NCI-H2107 treated with DMSO at 0.1 percent for 48 hours (cell line): ENCODE data around the gene PLA2G4F.
A peak's percentile ranks its signal among the peaks of the same experiment; 100 is the strongest.

Source experiments
- DNase-seq: peaks from one replicate; lab custom pipeline; 2025; ENCODE audit not compliant: unreplicated experiment; lab: John Stamatoyannopoulos, UW

Gene PLA2G4F

DNA sequence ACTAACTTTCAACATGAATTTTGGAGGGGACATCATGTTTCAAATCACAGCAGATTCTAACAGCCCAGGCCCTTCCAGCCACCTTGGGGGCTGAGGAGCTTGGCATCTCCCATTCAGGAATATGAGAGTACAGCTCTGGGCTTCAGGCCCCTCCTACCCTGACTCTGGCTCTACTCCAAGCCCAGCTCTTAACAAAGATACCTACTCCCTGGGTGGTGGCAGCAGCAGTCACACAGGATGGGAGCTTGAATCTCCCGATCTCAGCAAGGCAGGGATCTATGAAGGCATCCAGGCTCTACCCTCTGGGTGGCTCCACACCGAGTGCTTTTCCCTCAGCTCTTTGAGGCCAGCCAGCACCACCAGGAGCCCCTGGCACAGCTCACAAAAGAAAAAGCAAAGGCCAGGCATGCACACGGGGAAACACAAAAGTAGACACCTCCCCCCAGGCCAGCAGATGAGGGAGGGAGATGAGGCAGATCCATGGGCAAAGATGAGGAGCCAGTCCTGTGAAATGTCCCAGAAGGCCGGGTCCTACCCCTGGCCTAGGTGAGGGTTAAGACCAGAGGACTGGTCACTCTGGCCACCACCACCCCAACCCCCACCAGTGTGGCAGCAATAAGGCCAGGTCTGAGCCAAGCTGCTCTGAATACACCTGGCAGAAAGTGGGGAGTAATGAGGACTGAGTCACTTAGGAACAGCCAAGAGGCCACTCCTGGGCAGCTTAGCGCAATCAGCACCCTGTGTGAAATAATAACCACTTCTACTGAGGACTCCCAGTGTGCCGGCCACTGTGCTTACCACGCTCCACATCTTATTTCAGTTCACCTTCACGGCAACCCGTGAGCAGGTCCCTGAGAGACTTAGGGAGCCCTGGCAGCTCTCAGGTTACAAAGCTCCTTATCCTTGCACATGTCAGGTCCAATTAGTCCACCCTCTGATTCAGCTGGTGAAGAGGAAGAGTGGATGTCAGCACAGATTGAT, 24.3 kb downstream of the PLA2G4F start:
- peak; percentile 70 for DNase-seq

DNA sequence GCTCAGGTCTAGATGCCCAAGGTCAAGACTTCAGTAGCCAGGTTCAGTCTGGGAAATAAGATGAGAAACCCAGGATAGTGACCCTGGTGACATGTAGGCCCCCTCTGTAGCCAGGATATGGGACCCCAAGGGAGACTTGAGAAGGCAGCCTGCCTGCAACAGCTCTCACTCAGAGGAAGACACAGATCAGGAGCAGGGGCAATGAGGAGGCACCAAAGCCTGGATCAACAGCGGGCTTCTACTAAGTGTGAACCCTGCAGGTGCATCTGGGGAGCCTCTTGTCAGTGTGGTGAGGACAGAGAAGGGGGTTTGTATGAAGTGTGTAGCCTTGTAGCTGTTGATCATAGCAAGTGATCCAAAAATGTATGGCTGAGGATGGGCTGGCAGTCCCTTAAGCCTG, 25.4 kb downstream of the PLA2G4F start:
- DNase-seq: no peak

DNA sequence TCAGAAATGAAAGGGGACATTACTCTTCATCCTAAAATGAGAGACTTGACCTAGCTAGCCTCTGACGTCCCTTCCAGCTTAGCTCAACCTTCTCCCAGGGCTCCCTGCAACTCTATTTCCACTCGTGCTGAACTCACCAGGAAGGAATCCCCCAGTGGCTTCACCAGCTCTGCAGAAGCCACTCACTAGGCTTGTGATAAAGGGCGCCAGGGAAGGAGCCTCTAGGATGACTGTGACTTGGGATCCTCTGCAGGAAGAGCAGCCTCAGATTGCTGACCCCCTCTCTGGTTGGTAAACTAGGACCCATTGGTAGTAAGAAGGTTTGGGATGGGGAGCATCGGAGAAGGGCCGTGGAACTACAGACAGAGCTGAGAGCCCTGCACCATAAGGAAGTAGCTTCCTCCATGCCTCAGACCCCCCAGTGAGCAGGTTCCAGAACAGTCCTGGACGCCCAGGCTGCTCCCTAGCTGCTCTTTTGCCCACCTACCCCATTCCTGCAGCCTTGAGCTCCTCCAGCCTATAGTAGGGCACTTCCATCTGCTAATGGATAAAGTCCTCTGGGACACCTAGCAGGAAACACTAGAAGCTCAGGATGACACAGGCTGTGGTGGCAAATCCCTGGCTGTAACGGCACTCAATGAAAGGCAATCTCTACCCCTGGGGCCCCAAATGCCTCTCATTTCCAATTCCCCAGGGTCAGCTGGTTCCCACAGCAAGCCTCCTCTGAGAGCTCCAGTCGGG, 26.0 kb downstream of the PLA2G4F start:
- DNase-seq: peak; percentile 81

DNA sequence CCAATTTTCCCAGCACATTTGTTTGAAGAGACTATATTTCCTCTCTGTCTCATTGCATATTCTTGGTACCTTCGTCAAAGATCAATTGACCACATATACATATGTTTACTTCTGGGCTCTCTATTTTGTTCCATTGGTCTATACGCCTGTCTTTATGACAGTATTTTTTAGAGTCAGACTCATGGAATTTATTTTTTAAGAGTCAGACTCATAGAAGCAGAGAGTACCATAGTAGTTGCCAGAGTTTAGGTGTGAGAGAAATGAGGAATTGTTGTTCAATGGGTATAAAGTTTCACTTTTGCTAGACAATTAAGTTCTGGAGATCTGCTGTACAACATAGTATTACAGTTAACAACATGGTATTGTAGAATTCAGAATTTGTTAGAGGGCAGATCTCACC, 27.1 kb downstream of the PLA2G4F start:
- no peak for DNase-seq

DNA sequence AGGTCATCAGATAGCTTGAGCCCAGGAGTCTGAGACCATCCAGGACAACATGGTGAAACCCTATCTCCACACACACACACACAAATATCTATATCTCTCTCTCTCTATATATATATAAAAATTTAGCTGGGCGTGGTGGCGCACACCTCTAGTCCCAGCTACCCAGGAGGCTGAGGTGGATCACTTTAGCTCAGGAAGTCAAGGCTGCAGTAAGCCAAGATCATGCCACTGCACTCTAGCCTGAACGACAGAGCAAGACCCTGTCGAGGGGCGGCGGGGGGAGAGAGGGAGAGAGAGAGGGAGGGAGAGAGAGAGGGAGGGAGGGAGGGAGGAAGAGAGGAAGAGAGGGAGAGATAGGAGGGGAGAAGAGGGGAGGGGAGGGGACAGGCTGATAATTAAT, 28.0 kb downstream of the PLA2G4F start:
- DNase-seq: no peak

DNA sequence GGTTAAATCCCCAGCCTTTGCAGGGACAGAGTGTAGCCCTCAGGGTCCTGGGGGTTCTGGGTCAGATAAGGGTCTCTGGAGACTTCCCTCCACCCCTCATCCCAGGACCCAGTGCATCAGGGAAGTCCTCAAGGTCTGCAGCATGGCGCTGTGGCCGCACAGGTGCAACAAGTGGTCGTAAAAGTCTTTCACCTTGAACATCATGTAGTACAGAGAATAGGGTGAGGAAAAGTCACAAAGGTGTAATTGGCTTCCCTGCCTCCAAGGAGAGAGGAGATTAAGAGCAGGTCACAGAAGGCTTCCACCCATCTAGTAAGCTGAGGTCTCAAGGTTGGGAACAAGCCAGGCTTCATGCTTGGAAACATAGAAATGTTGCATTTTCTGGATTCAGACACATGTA, 32.9 kb downstream of the PLA2G4F start:
- DNase-seq: no peak

DNA sequence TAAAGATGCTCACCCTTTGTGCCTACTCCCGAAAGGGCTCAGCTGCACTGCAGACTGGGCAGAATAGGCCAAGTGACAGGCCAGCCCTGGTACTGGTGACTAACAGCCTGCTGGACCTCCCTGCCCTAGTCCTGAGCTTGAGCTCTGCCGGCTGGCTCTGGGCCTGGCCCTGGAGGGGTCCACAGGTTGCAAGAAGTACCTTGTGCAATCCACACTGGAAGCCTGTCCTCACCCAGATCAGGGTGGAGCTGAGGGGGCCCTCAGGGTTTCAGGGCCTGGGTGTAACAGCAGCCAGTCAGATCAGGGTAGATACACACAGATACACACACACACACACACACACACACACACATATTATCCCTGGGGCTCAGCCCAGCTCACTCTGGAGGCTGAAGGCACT, 34.8 kb downstream of the PLA2G4F start:
- DNase-seq: no peak

DNA sequence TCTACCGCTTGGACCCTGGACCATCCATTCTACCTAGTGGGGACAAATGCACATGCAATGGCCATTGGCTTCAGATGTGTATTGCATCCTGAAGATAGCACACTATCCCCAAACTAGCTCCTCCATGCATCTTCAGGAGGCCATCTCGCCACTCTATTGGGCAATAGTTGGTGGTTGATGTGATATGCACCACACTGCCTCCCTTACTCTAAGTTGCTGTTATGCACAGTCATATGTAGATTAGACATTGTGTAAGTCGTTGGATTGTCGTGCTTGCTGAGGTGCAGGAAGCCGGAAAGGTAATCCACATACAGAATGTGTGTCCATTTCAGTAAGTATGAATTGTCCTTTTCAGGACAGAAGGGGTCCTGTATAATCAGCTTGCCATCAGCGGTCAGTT, 35.4 kb downstream of the PLA2G4F start:
- DNase-seq: no peak

DNA sequence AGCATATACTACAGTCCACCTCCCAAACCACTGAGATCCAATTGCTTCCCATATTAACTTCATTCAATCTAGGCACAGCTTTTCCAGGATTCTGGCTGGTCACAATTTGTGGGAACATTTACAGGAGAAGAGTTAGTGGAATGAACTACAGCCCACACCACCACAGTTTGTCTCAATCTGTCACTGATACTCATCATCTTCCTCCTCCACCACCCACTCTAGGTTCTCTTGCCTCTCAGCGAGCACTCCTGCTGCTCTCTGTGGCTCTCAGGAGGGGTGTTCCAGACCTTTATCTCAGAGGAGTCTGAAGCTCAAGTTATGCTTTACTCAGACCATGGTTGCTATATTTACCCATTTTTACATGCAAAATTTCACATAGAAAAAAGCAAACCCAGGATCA, 36.2 kb downstream of the PLA2G4F start:
- DNase-seq: no peak

DNA sequence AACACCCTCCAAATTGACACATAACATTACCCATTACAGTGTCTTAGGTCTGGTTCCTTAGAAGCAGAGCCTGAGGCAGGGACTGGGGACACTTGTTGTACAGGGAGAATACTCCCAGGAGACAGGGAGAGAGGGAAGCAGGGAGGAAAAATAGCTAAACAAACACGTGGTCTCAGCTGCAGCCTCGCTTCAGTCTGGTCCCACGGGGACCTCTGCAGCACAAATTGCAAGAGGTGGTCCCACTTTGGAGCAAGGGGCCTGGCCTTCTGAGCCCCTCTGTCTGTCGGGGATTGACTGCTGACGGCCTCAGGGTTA, 37.0 kb downstream of the PLA2G4F start:
- DNase-seq: peak; percentile 21

DNA sequence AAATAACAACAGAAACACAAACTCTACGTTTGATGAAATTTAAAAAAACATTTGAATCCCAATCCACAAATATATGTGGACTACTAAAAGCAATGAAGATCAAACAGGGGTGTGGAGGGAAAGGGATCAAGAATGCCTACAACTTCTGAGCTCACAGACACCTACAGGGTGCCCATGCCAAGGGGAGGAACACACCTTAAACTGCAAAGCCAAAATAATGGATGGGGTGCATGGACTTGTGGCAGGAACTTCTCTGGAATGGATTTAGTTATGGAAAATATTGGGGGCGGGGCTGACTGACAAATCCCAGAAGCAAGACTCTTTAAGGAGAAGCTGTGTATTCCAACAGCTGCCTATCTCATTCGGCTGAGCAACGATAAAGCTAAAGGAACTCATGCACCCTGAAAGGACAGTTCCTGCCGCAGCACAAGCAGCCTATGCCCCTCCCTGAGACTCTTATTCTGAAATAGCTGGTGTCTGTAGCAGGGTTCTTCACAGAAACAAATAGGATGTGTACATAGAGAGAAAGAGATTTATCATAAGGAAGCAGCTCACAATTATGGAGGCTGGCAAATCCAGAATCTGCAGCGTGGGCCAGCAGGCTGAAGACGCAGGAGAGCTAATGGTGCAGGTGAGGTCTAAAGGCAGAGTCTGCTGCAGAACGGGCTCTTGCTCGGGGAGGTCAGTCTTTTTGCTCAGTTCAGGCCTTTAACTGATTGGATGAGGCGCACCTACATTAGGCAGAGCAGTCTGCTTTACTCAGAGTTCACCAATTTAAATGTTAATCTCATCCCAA, 37.6 kb downstream of the PLA2G4F start:
- DNase-seq: peak; percentile 21

DNA sequence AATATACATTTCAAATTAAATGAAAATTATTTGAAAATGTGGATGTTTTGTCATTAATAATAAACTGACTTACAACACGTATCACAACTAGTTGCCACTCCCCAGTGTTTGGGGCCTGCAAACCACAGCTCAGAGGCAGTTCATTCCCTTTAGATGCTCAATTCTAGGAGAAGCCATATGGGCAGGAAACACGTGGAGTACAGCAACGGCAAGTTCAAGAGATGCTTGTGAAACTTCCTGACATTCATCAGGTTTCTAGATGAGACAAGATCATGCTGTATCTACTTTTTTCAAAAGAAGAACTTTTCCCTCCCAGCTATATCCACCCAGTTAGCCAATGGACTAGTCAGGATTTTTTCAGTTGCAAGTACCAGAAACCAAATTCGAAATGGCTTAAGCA, 44.5 kb downstream of the PLA2G4F start:
- DNase-seq: no peak

DNA sequence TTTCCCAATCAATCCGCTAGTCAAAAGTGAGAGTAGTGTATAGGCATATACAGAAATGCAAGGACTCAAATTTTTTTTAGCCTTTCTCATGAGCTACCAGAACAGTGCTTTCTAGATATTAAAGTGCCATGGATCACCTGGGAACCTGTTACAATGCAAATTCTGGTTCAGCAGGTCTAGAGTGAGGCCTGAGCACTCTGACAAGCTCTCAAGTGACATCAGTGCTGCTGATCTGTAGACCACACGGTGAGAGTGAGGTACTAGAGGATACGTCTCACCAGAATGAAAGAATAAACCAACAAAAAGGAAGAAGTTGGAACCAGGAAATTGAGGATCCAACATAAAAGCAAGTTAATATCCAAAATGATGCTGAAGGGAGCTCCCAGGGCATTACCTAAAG, 46.1 kb downstream of the PLA2G4F start:
- DNase-seq: peak; percentile 3

DNA sequence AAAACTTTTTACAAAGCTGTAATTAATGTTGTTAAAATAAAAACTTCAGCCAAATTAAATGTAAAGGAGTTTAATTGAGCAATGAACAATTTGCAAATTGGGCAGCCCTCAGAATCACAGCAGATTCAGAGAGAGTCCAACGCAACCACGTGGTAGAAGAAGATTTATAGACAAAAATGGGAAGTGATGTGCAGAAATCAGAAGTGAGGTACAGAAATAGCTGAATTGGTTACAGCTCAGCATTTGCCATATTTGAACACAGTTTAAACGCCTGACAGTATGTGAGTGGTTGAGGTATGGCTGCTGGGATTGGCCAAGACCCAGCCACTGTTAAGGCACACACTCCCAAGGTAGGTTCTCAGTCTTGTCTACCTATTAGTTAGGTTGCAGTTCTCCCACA, 47.6 kb downstream of the PLA2G4F start:
- DNase-seq: no peak

DNA sequence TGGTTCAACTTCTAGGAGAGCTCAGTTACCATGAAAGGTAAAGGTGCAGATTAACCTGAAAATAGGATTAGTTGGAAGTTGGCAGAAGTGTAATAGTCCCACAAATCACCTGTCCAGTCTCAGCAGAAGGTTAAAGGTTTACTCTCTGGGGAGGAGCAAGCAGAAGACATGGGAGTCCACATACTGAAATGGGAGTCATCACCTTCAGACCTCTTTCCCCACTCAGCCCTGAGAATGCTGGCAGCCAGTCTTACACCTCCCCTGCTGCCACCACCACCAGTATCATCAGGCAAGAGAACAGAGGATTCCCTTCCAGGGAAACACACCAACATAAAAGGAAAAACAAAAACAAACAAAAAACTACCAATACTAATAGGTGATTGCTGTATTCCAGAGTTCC, 48.2 kb downstream of the PLA2G4F start:
- DNase-seq: no peak

DNA sequence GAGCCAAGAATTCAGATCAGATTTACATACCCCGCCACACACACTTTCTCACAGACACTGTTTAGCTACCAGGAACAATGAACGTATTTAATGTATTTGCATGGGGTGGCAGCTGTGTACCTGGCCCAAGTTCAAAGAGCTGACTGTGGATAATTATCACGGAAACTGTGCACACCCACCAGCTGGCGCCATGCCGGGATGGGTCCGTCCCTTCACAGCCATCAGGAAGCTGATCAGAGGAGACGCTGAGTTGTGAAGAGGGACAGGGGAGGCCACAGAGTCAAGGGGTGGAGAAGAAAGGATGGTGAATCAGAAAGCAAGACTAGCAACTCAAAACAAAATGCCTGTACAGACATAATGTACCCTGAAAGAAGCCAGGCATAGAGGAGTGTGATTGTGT, 49.0 kb downstream of the PLA2G4F start:
- DNase-seq: peak; percentile 44

DNA sequence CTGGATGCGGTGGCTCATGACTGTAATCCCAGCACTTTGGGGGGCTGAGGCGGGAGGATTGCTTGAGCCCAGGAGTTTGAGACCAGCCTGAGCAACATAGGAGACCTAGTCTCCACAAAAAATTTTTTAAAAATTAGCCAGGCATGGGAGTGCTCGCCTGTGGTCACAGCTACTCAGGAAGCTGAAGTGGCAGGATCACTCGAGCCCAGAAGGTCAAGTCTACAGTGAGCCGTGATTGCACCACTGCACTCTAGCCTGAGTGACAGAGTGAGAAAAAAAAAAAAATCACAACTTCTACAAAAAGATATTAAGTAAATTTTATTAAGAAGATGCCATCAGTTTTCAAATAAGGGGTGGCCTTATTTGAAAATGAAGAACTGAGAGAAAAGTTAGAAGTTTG, 50.1 kb downstream of the PLA2G4F start:
- DNase-seq: no peak

DNA sequence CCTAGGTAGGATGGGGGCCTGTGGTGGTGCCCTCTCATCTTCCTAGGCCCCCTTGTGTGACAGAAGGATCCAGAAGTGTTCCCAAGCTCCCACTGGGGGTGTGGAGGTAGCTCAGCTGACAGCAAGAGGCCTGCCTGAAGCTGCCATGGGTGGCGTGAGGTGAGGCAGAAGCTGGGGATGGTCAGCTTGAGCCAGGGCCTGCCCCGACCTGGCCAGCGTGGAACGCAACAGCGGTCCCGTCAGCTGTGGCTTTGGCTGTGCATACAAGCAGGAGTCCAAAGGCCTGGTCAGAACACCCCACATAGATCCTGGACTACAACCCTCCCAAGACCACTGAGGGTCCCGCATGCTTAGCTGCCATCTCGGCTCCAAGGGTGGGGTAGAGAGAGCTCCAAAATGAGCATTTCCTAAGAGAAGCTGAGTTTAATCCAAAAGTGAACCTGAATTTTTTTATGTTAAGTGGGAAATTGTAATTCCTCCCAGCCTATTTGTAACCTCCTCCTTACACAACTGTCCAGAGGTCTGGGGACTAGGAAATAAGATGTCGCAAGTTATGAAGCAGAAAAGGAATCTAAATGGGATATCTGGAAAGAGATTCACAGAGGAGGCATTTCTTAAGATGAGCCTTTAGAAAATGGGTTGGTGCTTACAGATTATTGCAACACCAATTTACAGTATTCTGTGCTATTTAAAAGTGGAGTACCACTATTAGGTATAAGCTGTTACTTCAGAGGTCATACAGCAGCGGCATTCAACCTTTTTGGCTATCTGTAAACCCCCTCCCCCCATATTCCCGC, 52.1 kb downstream of the PLA2G4F start:
- no peak for DNase-seq

DNA sequence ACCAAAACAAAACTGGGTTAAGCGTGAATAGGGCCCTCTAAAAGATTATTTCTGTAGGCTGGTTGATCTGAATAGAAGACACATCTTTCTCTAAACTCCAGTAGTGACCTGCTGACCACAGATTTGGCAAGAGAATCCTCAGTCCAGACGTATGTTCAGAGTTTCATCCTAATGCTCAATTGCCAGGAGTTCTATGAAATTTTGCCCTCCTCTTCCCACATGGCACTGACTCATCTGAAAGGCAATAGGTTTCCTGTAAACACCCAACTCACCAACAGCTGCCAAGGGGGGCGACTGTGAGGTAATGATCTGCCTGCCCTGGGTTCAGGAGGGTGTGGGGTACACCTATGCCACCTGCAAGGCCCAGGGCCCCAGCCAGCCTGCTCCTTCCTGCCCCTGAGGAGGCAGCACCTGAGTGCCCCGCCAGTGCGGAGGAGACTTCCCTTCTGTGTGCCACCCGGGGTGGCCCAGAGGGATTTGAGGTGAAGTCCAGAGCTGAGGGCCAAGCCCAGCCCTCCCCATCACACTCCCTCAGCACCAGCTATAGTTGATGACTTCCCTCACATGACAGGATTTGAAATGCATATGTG, 53.7 kb downstream of the PLA2G4F start:
- DNase-seq: no peak

DNA sequence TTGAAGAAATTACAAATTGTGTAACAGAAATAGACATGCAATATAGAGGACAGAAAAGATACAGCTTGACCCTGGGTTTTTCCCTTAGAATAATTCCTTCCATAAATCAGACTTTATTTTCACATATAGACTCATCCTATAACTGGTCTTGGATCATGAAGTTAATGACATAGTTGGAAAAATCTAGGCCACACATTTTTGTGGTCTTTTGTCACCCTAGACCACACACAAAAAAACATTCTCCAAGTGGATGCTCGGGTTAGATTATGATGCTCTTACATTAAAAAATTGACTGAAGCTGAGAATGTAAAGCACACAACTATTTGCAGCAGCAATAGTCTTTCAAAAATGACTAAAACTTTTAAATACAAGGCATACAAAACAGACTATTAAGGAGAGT, 54.6 kb downstream of the PLA2G4F start:
- DNase-seq: no peak
